Endometrial microvascular endothelial cells (primary cell): ENCODE data around the gene ZNF324B. TPM values are rescaled to one million over a fixed set of nuclear protein-coding genes. Genes with fewer than 3 reads are reported as not detected.

ENCODE experiments used
- total RNA-seq: library from RNA; depleted of rRNA; stranded (reverse); fragments of >200 nt; gene quantifications from one replicate; pipeline ENCODE4 v1.2.3, GENCODE V29; 2015; ENCODE audit errors: inconsistent ontology term

The ZNF324B gene
- total RNA-seq, 1 donor from 2014 or later, result 8.5 TPM

Other genes with a start within 250 kb of the ZNF324B start
- gene ZNF544, start 222.7 kb upstream of the ZNF324B start, total RNA-seq, result 59.2 TPM
- 2.9 TPM for gene ZNF8, start 172.7 kb upstream of the ZNF324B start, total RNA-seq
- 44.8 TPM for gene ERVK3-1, start 146.2 kb upstream of the ZNF324B start, total RNA-seq
- gene ZSCAN22, start 124.6 kb upstream of the ZNF324B start, total RNA-seq, result 1.3 TPM
- not detected for gene A1BG, start 98.1 kb upstream of the ZNF324B start, total RNA-seq
- 0.19 TPM for gene ZNF497, start 88.9 kb upstream of the ZNF324B start, total RNA-seq
- 3.1 TPM for gene ZNF837, start 70.6 kb upstream of the ZNF324B start, total RNA-seq
- 2,433 TPM for gene RPS5, start 64.4 kb upstream of the ZNF324B start, total RNA-seq
- gene RNF225, start 56.0 kb upstream of the ZNF324B start, total RNA-seq, result not detected
- gene ZNF584, start 43.0 kb upstream of the ZNF324B start, total RNA-seq, result 2.6 TPM
- 3.3 TPM for gene ZNF132, start 11.5 kb upstream of the ZNF324B start, total RNA-seq
- 7.5 TPM for gene ZNF324, start 15.5 kb downstream of the ZNF324B start, total RNA-seq
- gene ZNF446, start 24.7 kb downstream of the ZNF324B start, total RNA-seq, result 7.4 TPM
- gene SLC27A5, start 60.4 kb downstream of the ZNF324B start, total RNA-seq, result 13.9 TPM
- 10.3 TPM for gene ZBTB45, start 68.2 kb downstream of the ZNF324B start, total RNA-seq
- gene TRIM28, start 92.4 kb downstream of the ZNF324B start, total RNA-seq, result 420 TPM
- 67.3 TPM for gene CHMP2A, start 103.5 kb downstream of the ZNF324B start, total RNA-seq
- gene UBE2M, start 107.0 kb downstream of the ZNF324B start, total RNA-seq, result 37.9 TPM
- 12.7 TPM for gene MZF1, start 121.7 kb downstream of the ZNF324B start, total RNA-seq